HG03064 (cell line): ENCODE measurements around the gene IRF7.

ENCODE experiments used
- ATAC-seq: cut with Tn5 transposase; IDR thresholded peaks from one replicate; pipeline ENCODE4 v1.9.1; 2021; ENCODE audit warnings: low read depth; ENCODE audit not compliant: unreplicated experiment

IRF7 gene

DNA sequence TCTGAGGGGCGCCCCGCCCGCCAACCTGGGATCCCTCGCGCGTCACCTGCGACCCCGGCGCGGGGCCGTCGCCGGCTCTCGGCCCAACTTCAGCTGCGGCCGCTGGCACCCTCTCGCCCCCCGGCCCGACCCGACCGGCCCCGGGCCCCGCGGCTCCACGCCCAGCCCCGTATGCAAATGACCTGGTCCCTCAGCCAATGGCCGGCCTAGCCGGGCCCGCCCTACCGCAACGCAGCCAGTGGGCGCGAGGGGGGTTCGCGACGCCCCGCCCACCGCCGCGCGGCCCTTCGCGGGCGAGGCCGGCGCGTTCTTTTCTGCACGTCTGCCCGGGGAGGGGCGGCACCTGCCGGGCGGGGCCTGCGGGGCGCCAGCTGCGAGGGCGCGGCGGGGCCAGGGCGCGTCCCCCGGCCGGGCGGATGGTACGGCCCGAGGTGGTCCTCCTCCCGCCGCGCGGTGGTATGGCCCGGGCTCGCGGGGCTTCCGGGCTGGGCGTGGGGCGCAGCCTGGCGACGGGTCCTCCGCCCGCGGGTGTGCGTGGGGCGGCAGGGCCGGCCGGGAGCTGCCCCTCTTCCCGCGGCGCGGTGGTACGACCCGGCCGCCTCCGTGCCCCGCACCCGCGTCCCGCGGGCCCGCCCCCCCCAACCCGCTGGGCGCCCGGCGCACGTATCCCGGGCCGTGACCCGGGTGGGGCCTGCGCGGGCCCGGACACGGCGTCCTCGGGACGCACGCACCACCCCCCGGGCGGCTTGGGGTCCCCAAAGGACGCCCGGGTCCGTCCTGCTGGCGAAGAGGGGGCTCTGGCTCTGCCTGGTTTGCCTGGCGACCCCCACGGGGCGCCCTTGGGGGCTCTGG is 47.2 kb downstream of the IRF7 start:
- peak; percentile 79 for ATAC-seq

DNA sequence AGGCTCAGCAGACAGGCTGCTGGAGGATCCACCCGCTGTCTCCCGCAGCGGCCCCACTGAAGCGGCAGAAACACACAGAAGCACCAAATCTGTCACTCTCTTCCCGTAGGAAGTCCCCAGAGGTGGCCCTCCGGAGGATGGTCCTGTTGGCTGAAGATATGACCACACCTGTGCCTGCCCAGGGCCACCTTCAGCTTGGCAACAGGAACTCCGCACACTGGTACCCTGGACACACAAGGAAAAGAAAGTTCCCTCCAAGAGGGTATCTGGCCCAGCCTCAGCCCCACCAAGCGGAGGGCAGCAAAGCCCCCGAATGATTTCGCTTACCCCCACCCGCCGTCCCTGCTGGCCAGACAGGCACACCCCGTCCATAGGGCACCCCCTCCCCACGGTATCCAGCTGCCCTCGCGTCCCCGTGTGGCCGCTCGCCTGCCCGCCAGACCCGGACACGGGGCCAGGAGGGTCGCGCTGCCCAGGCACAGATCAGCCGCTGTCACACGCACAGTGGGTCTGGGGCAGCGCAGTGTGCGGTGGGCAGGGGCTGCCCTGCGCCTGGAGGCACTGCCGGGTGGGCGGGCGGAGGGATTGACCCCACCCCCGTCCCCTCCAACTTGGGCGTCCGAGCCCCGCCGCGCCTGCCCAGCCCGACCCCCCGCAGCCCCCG is 48.0 kb downstream of the IRF7 start:
- ATAC-seq, result peak; percentile 2

DNA sequence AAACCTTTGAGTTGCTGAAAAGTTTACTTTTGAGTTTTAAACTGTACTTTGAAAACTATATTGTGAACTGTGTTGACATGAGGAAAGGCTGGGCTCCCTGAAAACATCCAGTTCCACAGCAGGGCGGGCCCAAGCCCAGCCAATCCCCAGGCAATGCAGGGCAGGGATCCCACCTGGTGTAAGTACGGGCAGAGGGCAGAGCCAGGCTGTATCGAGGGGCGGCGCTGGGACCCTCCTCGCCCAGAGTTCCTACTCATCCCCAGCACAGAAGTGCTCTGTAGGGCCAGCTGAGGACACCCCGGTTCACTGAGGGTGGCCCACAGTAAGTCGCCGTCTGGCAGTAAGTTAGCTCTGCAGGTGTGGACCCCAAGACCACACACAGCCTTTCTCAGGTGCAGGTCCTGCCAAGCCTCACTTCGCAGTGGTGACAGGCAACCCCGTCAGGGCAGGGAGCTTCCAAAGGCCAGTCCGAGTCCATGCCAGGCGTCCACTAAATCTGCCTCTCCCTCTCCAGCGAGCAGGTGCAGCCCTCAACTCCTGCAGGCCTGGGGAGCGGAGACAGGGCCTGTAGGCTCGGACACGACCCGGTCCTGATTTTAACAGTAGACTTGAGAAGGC is 48.6 kb downstream of the IRF7 start:
- no peak for ATAC-seq

GRCh38 chr11:565921-566509 is 49.7 kb downstream of the IRF7 start:
- no peak for ATAC-seq

DNA sequence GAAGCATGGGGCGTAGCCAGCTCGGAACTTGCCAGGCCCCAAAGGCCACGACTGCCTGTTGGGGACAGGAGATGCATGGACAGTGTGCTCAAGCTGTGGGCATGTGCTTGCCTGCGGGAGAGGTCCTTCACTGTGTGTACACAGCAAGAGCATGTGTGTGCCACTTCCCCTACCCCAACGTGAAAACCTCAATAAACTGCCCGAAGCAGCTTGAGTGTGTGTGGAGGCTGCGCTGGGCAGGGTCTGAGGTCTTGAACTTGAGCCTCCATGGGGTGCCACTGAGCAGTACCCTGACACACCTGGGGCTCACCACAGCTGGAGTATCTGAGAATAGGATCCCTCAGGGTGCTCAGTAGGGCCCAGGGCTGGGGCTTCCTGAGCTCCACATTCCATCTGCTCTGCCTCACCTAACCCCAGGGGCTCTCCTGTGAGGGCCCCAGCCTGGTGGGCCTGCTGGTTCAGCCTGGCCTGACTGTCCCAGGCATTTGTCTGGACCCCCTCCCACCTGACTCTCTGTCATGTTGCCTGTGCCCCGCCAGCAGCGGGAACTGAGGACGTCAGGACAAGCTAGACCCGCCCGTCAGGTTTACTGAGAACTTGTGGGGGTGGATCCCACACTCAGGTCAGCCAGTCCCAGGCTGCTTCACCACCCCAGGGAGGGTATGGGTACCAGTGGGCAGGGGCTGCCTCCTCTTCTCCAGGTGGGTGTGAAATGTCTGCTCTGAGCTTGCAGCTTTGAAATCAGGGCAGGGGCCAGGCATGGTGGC is 51.8 kb downstream of the IRF7 start:
- no peak for ATAC-seq

DNA sequence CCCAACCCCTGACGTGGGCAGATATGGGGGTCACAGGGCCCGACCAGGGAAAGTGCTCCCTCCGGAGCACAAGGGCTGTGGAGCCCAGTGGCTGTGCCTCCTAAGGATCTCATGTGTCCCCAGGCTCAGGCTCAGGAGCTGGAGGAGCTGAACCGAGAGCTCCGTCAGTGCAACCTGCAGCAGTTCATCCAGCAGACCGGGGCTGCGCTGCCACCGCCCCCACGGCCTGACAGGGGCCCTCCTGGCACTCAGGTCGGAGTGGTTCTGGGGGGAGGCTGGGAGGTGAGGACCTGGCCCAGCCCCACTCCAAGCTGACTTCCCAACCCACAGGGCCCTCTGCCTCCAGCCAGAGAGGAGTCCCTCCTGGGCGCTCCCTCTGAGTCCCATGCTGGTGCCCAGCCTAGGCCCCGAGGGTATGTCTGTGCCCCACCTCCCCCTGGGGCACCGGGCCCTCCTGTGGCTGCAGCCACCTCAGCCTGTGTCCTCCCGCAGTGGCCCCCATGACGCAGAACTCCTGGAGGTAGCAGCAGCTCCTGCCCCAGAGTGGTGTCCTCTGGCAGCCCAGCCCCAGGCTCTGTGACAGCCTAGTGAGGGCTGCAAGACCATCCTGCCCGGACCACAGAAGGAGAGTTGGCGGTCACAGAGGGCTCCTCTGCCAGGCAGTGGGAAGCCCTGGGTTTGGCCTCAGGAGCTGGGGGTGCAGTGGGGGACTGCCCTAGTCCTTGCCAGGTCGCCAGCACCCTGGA is 52.5 kb downstream of the IRF7 start:
- ATAC-seq, result no peak
